ENCODE results near the gene ATF2.
"Not testable (repeated sequence)": the region's sequence is repeated elsewhere in the genome, so short reads cannot be mapped to it uniquely, and the experiment has no call there.

The ATF2 gene

GRCh38 chr2:175158894-175159293 lies 9.1 kb downstream of the ATF2 start:
- no peak for DNase-seq

GRCh38 chr2:175156534-175156933 lies 11.5 kb downstream of the ATF2 start:
- no peak for DNase-seq

GRCh38 chr2:175154661-175155082 lies 13.3 kb downstream of the ATF2 start:
- no peak for DNase-seq

- no peak for DNase-seq
Measured at GRCh38 chr2:175152242-175152641, 15.8 kb downstream of the ATF2 start.

GRCh38 chr2:175151791-175152190 lies 16.2 kb downstream of the ATF2 start:
- no peak for DNase-seq

GRCh38 chr2:175147186-175147585 lies 20.8 kb downstream of the ATF2 start:
- DNase-seq: no peak

- DNase-seq: no peak
Measured at GRCh38 chr2:175143678-175144077, 24.3 kb downstream of the ATF2 start.

- no peak for DNase-seq
Measured at GRCh38 chr2:175143191-175143590, 24.8 kb downstream of the ATF2 start.

GRCh38 chr2:175140332-175140731 lies 27.7 kb downstream of the ATF2 start:
- no peak for DNase-seq

- no peak for DNase-seq
Measured at GRCh38 chr2:175137793-175138192, 30.2 kb downstream of the ATF2 start.

- DNase-seq: no peak
Measured at GRCh38 chr2:175136334-175137215, 31.4 kb downstream of the ATF2 start.

GRCh38 chr2:175135862-175136261 lies 32.1 kb downstream of the ATF2 start:
- no peak for DNase-seq

- no peak for DNase-seq
Measured at GRCh38 chr2:175135177-175135576, 32.8 kb downstream of the ATF2 start.

GRCh38 chr2:175131252-175131651 lies 36.8 kb downstream of the ATF2 start:
- no peak for DNase-seq

GRCh38 chr2:175126661-175127060 lies 41.3 kb downstream of the ATF2 start:
- no peak for DNase-seq

GRCh38 chr2:175123254-175123653 lies 44.7 kb downstream of the ATF2 start:
- no peak for DNase-seq

- DNase-seq: no peak
Measured at GRCh38 chr2:175111200-175111657, 56.8 kb downstream of the ATF2 start.

- DNase-seq: not testable (repeated sequence)
Measured at GRCh38 chr2:175108091-175108490, 59.9 kb downstream of the ATF2 start.

- DNase-seq: no peak
Measured at GRCh38 chr2:175107146-175107545, 60.9 kb downstream of the ATF2 start.

GRCh38 chr2:175103191-175103590 lies 64.8 kb downstream of the ATF2 start:
- no peak for DNase-seq

GRCh38 chr2:175101514-175101913 lies 66.5 kb downstream of the ATF2 start:
- no peak for DNase-seq

- no peak for DNase-seq
Measured at GRCh38 chr2:175097297-175097696, 70.7 kb downstream of the ATF2 start.

- DNase-seq: not testable (repeated sequence)
Measured at GRCh38 chr2:175084117-175084516, 83.9 kb downstream of the ATF2 start.

GRCh38 chr2:175080479-175080878 lies 87.5 kb downstream of the ATF2 start:
- DNase-seq: no peak

GRCh38 chr2:175076272-175076671 lies 91.7 kb downstream of the ATF2 start:
- DNase-seq: no peak

Data from activated naive CD4-positive, alpha-beta T cell treated with Interleukin-2 at 50 U/mL for 16 hours (primary cell).